ENCODE data around the gene PECR.
"Not testable (repeated sequence)": the region's sequence is repeated elsewhere in the genome, so short reads cannot be mapped to it uniquely, and the experiment has no call there.

PECR gene

DNA sequence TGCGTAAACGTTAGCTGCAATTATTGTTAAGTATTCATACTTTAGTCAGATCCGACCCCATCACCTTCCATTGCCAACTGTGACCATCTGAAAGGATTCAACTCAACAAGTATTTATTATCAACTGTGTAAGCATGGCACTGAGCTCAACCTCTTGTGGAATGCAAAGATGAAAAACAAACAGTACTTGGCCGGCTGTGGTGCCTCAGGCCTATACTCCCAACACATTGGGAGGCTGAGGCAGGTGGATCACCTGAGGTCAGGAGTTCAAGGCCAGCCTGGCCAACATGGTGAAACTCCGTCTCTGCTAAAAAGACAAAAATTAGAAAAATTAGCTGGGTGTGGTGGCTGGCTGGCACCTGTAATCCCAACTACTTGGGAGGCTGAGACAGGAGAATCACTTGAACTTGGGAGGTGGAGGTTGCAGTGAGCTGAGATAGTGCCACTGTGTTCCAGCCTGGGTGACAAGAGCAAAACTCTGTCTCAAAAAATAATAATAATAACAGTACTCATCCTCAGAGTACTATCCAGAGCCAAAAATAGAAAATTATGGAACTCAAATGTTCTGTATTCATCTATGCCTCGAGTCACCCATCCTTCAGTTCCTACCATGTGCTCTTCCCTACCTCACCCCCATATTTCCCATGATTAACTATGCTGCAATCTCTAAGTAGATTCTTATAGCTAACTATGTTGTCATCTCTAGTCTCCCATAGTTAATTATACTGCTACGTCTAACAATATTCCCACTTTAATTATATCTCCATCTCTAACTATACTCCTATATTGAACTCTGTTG, 59.6 kb downstream of the PECR start:
- FAIRE-seq, result no peak

DNA sequence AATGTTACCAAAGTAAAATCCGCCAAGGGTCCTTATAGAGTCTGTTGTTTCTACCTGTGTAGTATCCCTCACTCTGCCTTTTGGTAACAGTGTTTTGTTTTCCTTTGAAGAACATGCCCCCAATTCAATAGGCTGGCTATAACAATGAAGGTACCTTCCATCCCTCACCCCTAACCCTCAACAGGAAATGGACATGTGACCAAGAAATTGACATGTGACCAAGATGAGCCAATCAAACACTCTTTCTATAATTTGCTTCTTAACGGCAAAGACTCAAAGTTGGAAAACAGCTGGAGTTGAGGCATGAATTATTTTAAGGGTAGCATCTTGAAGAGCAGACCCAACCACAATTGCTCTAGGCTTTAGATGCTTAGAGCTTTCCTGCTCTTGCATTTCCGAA, 62.9 kb downstream of the PECR start:
- FAIRE-seq, result no peak

DNA sequence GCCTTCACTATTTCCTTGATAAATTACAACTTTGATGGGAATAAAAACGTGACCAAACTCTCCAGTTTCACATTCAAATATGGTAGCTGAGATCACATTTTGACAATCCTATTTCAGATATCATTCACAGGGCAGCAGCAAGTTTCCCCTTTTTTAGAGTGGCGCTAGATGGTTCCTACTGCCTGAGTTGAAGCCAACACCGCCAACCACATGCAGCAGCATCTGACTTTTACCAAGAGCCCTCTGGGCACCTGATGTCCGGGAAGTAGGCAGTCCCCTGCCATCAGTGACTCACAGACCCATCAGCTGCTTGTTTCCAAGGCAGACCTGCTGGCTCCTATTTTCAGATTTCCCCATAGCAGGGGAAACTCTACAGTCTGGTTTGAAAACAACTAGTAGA, 64.2 kb downstream of the PECR start:
- FAIRE-seq, result no peak

DNA sequence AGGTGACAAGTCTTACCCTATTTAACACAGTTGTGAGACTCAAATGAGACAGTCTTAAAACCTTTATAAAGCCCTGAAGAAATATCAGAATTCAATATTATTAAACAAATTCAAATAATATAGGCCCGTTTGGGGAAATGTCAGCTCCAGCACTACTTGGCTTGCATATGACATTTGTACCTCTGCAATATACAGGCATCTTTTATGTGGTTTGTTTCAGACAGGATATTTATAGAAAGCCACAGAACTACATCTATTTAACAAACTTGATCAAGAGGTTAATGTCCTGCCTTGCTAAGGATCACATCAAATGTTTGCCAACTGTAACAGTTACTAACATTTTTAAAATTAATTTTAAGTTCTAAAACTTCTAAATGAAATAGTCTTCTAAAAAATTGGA, 65.0 kb downstream of the PECR start:
- no peak for FAIRE-seq

DNA sequence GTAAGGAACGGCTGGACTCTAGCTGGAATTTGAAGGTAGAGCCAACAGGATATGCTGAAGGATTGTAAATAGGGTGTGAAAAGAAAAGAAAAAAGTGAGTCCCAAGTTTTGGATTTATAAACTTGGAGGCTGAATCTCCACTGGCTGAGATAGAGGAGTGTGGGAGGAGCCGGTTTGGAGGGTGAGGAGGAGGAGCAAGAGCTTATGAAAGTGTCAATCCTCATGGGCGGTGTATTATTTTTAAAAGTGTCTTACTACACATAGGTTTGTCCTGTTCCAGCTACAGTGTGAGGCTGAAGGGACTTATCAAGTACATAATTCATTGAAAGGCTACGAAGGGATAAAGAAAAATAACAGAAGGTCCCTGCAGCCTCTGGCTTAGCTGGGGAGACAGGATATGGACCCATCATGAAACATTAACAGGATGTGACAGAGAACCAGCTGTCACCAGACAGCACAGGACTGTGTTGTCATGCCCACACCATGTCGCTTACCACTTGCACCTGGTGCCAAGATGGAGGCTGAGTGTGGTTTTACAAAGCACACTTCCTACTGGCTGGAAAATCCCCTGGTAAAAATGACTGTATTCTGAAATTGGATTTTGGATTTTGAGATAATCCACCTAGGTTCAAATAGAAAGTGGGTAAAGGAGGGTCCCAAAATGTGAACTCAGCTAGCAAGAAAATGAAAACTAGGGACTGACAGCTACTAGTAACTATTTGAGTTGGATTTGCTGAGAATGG, 65.7 kb downstream of the PECR start:
- no peak for FAIRE-seq

DNA sequence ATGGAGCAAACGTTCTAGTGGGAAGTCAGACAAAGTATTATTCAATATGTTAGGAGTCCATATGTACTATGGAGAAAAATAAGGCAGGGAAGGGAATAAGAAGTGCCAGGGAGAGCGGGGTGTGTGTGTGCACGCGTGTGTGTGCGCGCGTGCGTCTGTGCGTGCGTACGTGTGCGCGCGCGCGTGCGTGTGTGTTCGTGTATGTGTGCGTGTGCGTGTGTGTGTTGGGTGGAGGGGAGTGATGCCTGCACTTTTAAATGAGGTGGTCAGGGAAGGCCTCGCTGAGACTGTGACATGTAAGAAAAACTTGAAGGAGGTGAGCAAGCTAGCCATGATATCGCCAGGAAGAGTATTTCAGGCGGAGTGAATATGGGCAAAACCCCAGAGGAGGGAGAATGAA, 66.6 kb downstream of the PECR start:
- no peak for FAIRE-seq

DNA sequence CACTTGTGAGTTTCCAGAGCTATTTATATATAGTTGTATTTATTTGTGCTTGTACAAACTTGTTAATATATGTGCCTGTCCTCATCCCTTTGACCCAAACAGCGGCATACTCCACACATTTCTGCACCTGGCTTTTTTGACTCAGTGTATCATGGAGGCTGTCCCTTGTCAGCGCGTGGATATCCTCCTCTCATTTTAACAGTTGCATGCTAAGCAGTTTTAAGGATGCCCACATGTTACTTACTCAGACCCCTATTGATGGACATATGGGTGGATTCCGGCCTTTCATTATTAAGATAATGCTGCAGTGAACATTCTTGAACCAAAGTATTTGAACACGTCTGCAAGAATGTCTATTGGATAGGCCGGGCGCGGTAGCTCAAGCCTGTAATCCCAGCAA, 67.6 kb downstream of the PECR start:
- FAIRE-seq, result no peak

DNA sequence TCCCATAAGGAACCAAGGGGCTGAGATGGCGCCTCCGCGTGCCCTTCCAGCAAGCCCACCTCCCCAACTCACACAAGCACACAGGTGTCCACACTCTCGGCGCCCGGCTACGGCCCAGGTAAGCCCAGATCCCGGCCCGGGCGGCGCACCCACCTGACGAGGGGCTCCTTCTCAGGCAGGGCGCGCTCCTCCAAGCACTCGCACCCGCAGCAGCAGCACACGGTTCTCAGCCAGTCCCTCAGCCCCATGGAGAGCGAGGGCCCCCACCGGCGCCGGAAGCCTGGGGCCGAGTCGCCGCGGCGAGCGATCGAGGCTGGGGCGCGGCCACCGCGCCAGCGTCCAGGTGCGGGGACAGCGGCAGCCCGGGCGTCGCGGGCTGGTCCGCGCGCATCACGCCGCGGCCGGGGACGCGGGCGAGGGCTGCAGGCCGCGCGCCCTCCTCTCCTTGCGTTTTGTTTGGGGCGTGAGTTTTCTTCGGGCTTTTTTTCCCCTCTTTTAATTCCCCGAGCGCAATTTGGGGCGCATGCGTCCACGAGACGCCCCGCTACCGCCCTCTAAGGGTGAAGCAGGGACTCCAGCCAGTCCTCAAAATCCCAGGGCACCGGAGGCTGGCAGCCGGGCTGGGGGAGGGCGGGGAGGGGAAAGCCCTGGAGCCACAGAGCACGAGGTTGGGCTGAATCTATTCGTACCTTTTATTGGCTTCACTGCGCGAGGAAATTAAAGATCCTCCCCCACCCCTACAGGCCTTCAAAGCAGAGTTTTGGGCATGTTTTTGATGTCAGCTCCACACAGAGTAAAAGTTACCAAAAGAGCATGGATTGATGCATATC, 68.3 kb downstream of the PECR start, which contains the start of gene MREG:
TSS of gene MREG (minus strand) at position 472 of the 830 bp plus-strand sequence. CDS start at position 248, 224 bp downstream.
- FAIRE-seq, result no peak

DNA sequence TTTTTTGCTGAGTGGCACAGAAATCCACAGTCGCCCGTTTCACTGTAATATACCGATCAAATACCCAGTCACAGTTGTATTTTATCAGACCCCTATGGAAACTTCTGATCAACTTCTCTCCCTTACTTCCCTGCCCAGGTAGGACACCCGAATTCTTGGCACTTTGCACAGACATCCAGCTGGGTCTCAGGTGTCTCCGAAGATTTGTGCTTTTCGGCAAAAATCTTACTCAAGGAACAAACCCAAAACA, 68.9 kb downstream of the PECR start:
- FAIRE-seq, result no peak

DNA sequence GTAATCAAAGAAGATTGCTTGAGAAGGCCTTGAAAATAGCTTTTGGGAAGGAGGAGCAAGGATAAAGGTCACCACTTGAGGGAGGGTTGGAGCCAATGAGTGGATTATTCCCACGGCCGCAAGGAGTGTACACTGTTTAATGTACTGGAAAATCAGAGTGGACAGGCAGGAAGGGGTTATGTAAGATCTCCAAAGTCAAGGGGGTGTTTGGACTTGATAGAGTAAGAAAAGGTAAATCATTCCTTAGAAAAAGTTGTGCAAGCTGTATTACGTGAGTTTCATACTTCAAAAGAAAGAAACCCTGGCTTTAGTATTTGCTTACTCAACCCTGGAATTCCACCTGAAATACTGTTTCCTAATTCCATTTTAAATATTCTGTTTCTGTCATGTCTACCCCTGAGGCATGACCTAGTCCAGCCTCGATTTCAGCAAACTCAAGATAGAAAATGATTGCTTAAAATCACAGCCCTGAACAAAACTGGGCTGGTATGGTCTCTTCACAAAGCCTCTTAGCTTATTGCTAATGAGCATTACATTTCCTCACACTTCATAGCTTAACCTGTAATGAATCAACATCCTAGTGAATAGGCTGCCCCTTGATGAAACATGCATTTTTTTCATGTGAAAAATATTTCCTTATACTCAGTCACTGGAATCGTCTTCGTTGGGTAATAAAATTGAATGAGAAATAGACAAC, 69.3 kb downstream of the PECR start:
- no peak for FAIRE-seq

DNA sequence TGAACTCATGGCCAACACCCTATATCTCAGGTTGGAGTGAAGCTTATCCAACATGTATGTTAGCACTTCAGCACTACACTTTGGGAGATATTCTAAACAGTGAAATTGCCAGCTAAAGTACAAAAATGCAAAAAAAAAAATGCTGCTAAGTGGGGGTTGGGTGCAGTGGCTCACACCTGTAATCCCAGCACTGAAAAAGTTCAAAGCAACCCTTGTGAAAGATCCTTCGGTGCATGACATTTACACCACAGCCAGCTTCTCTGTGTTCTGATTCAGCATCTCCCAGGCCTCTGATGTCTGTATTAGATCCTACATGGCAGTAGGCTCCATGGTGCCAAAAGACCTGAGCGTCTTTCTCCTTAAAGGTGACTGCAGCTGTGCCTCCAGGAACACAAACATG, 72.4 kb downstream of the PECR start:
- FAIRE-seq, result not testable (repeated sequence)

DNA sequence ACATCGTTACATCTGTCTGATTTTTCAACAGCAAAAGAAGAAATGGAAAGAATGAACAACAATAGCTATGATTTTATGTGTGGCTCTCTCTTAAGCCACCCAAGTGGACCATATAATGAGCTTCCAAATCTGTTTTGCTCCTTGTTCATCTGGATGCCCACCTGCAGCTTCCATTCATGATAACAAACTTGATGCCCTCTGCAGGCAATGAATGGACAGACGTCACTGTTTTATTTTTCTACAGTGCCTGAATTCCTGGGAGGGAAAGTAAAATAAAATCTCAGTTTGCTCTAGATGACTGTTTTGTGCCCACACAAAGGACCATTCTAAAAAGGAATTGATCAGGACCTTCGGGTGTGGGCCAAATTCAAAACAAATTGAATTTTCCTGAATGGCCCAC, 73.2 kb downstream of the PECR start:
- no peak for FAIRE-seq

DNA sequence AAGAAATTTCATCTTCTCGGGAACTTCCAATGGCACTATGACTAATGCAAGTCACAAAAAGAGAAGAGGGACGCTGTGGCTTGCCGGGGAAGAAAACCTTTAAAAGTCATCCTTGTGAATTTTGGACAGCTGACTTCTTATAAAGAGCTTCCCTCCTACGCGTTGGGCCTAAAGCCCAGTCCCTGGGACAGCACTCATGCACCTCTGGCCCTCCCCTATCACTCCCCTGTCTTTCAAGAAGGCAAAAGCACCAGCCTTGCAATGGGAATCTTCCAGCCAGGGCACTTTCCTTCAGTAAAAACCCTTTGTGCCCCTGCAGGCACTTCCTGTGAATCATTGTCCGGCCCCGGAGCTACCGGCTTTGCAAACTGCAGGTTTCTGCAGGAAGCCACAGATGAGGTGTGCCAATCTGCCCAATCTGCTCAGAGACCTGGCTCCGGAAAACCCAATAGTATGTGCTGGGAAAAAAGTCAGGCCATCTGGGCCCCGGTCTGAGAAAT, 75.4 kb downstream of the PECR start:
- no peak for FAIRE-seq

DNA sequence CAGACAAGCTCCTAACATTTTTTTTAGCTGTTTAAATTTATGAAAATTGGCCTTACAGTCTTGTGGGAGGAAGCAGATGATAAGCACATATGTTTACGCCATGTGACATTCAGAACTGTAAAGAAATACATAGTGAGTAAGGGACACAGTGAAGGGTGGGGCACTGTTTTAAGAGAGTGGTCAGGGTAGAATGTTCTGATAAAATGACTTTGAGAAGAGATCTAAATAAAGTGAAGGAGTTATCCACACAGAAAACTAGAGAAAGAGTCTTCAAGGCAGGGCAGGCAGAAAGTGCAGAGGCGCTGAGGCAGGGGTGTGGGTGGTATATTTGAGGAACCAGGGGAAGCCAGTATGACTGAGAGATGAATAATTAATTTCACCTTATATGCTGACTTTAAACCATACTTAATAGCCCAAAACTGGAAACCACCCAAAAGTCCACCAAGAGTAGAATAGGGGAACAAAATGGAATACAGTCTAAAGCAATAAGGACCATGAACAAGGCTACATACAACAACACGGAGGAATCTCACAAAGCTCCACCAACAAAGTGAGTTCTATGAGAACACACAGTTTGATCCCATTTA, 76.8 kb downstream of the PECR start:
- FAIRE-seq, result no peak

DNA sequence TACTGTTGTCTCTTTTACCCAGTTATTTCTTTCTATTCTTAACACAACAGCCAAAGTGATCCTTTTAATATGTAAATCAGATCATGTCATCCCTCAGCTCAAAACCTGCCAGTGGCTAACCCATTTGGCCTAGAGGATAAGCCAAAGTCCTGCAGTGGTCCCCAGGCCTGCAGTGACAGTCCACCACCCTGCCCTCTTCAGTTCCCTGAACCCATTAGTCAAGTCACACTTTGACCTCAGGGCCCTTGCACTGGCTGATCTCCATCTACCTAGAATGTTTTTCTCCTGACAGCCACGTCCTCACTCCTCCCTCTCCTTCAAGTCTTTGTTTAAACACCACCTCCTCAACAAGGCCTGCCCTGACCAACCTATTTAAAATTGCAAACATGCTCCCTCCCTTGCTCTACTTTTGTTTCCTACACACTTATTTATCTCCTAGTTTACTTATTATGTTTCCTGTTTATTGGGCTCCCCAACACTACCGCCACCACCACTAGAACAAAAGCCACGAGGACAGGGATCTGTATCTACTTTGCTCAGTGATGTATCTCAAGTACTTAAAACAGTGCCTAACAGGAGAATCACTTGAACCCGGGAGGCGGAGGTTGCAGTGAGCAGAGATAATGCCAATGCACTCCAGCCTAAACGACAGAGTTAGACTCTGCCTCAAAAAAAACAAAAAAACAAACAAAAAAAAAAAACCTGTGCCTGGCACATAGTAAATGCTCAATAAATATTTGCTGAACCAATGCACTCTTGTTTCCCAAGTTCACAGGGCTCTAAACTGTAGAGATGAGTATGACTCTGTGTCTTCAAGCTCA, 77.5 kb downstream of the PECR start:
- no peak for FAIRE-seq

DNA sequence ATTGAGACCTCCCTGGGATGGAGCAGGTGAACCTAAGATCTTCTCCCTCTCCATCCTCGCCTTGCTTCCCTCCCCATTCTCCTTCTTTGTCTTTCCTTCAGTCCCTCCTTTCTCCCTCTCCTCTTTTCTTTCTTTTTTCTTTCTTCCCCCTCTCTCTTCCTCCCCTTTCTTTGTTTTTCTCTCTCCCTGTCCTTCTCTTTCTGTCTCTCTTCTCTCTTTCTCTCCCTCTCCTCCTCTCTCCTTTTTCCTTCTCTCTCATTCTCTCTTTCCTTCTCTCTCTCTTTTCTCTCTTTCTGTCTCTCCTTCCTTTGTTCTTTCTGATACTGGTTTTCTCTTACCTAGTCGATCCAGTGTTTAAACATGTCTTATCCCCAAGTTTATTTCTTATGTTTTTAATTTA, 78.9 kb downstream of the PECR start:
- FAIRE-seq, result no peak

DNA sequence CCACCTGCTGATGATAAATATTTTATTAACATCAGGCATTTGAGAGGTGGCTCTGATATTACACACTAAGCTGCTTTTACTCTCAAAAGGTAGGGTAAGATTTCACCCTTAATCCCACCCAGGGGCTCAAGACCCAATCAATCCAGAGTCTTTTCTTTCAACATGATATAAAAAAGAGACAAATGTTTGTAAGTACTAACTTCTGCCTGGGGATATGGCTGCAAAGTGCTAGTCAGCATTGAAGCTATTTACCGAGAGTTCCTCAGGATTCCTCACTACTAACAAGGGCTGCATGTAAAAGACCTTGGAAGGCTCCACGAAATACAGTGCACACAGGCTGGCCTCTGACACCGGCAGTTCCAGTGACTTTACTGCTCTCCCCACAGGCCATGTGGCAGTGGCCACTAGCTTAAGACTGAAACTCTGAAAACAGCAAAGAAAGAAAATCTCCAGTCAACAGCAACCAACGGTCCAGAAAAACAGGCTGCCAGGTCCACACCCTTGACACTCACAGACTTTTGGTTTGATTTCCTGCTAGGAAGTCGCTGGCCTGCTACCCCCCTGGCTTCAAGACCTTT, 79.4 kb downstream of the PECR start:
- no peak for FAIRE-seq

DNA sequence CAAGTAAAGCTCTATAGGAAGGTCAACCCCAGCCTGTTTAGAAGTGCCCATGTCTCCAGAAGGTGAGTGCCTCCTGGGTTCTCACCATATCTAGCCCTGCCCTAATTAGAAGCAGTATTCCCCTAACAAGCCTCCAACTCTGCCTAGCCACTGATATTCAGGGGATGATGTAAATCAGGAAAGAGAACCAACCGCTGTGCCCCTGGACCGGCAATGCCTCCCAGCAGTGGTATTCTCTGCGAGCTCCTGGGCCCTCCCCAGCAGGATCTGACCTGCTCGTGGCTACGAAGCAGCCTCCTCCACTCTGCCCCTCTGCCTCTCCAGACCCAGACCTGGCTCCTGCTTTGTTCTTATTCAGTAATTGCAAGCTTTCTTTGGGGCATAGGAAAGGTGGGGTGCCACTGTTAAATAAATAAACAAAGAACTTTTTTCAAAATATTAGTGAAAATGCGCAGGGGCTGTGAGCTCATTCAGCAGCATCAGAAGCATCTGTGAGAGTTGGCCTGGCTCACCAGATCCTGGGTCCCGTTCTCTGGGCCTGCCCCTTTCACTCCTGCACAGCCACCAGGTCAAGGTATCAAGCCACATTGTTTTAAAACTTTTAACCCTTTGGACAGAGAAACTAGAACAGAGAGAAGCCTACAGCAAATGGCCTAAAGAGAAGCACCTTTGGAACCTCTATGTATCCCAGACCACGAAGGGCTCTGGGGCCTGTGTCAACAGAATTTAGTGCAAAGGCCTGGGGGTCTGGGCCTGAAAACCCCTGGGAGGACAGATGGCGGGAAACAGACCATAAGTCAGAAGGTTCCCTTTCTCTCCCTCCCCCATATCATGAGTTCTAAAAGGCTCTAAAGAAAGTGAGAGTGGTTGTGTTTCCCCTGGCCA, 80.2 kb downstream of the PECR start:
- FAIRE-seq, result no peak

DNA sequence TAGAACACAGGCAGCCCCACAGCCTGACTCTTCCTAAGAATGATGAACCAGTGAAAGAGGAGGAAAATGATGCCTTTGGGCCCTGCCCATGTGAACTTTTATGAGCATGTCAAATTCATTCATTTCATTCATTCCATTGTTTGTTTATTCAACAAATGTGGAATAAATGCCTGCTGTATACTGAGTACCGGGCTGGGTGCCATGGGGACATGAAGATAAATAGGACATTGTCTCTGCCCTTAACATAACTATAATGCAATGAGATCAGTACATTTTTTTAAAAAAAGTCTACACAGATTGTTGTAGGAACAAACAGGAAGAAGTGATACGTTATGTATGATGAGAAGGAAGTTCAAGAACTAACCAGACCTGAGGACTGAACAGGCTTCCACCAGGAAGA, 83.0 kb downstream of the PECR start:
- FAIRE-seq, result no peak

DNA sequence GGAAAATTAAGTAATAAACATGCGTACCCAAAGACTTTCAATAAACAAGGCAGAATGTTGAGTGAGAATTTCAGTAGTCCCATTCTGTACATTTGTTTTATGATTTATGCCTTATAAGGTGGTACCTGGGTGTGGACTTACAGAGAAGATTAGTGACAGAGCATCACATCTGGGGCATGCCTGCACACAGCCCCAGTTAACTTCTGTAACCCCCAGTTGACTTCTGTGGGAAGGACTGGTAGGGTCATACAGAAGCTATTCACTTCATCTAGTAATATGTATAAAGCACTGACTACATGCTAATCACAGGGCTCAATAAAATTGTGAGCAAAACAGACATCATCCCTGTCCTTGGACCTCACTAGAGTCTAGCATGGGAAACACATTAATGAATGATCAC, 84.4 kb downstream of the PECR start:
- no peak for FAIRE-seq
